ENCODE results near the gene STX4.

The STX4 gene

GRCh38 chr16:31074814-31075183, 41.4 kb downstream of the STX4 start:
- Histone ChIP-seq H3K4me3 (ENCODE audit: low read depth in 1 of 2, low read length in 1 of 2) (peak overlapping the region; percentile 98), H3K4me1 (ENCODE audit: control insufficient read depth in 1 of 2, insufficient read depth in 1 of 2, low read depth in 1 of 2, low read length in 1 of 2) (peaks cover 38 to 42% of the 10 kb centered on the region in 2 experiments), H3K36me3 (peaks cover 38% of the 10 kb centered on the region), H3K27me3 (no peaks in the 10 kb centered on the region), H3K9me3 (no peaks in the 10 kb centered on the region), H3K27ac (peak overlapping the region; percentile 95)
- TF ChIP-seq CTCF (IDR thresholded peaks at IDR 0.05): no peak

GRCh38 chr16:31076319-31076718, 43.0 kb downstream of the STX4 start:
- Histone ChIP-seq H3K4me3 (ENCODE audit: low read depth in 1 of 2, low read length in 1 of 2) (no peak overlapping the region), H3K27me3 (no peaks in the 10 kb centered on the region), H3K4me1 (ENCODE audit: control insufficient read depth in 1 of 2, insufficient read depth in 1 of 2, low read depth in 1 of 2, low read length in 1 of 2) (peaks cover 42 to 46% of the 10 kb centered on the region in 2 experiments), H3K36me3 (peaks cover 53% of the 10 kb centered on the region), H3K27ac (peak overlapping the region; percentile 95), H3K9me3 (no peaks in the 10 kb centered on the region)
- TF ChIP-seq CTCF (IDR thresholded peaks at IDR 0.05): no peak

GRCh38 chr16:31077024-31077423, 43.7 kb downstream of the STX4 start:
- Histone ChIP-seq H3K27ac (peak overlapping the region; percentile 95), H3K9me3 (no peaks in the 10 kb centered on the region), H3K36me3 (peaks cover 60% of the 10 kb centered on the region), H3K4me3 (ENCODE audit: low read depth in 1 of 2, low read length in 1 of 2) (no peak overlapping the region), H3K27me3 (no peaks in the 10 kb centered on the region), H3K4me1 (ENCODE audit: control insufficient read depth in 1 of 2, insufficient read depth in 1 of 2, low read depth in 1 of 2, low read length in 1 of 2) (peaks cover 40 to 46% of the 10 kb centered on the region in 2 experiments)
- no peak for TF ChIP-seq CTCF (IDR thresholded peaks at IDR 0.05)

- Histone ChIP-seq H3K9me3 (no peaks in the 10 kb centered on the region), H3K36me3 (peaks cover 68% of the 10 kb centered on the region), H3K4me3 (ENCODE audit: low read depth in 1 of 2, low read length in 1 of 2) (no peak overlapping the region), H3K4me1 (ENCODE audit: control insufficient read depth in 1 of 2, insufficient read depth in 1 of 2, low read depth in 1 of 2, low read length in 1 of 2) (peaks cover 32 to 39% of the 10 kb centered on the region in 2 experiments), H3K27me3 (no peaks in the 10 kb centered on the region), H3K27ac (peak overlapping the region; percentile 71)
- no peak for TF ChIP-seq CTCF (IDR thresholded peaks at IDR 0.05)
These were observed 44.4 kb downstream of the STX4 start for GRCh38 chr16:31077592-31078396.

GRCh38 chr16:31078597-31079341, 45.4 kb downstream of the STX4 start:
- H3K27ac ChIP-seq: peak overlapping the region; percentile 71
- H3K36me3 ChIP-seq: peaks cover 78% of the 10 kb centered on the region
- peaks cover 31 to 34% of the 10 kb centered on the region in 2 experiments for H3K4me1 ChIP-seq (ENCODE audit: control insufficient read depth in 1 of 2, insufficient read depth in 1 of 2, low read depth in 1 of 2, low read length in 1 of 2)
- H3K27me3 ChIP-seq: no peaks in the 10 kb centered on the region
- H3K9me3 ChIP-seq: no peaks in the 10 kb centered on the region
- H3K4me3 ChIP-seq (ENCODE audit: low read depth in 1 of 2, low read length in 1 of 2): no peak overlapping the region
- TF ChIP-seq CTCF (IDR thresholded peaks at IDR 0.05): no peak
